CD8-positive, alpha-beta memory T cell (primary cell): ENCODE data around the gene SPATS2. TPM values are rescaled to one million over a fixed set of nuclear protein-coding genes. Genes with fewer than 3 reads are reported as not detected.
A peak's percentile ranks its signal among the peaks of the same experiment; 100 is the strongest.
"Not testable (repeated sequence)": the region's sequence is repeated elsewhere in the genome, so short reads cannot be mapped to it uniquely, and the experiment has no call there.

Experiments
- CTCF ChIA-PET: fragments of 350-600 bp; sonication (Branson Sonifier 250); formaldehyde crosslinking; loops from one replicate; lab custom pipeline; 2021; ENCODE audit warnings: antibody characterized with exemption; lab: Charles Lee
- POLR2A ChIA-PET: fragments of 350-600 bp; sonication (Branson Sonifier 250); formaldehyde crosslinking; loops from one replicate; lab custom pipeline; 2021; ENCODE audit warnings: antibody characterized with exemption; lab: Charles Lee
- DNase-seq, 5 donors: peaks; one replicate each; pipeline versions ENCODE4 v3.0.0 to v3.0.0-alpha.2; 2020 to 2022; ENCODE audit warnings: mixed read lengths in 1 of 5
- H3K27ac ChIP-seq: one replicate; pipeline ENCODE4 v1.7.0; 2013; ENCODE audit warnings: low read depth, mild to moderate bottlenecking, low read length, moderate library complexity
- H3K27me3 ChIP-seq: 2 replicates; pipeline ENCODE4 v1.7.0; 2013; ENCODE audit warnings: low read length, mild to moderate bottlenecking; ENCODE audit not compliant: insufficient read depth, poor library complexity, severe bottlenecking
- H3K36me3 ChIP-seq: 2 replicates; pipeline ENCODE4 v1.7.0; 2013; ENCODE audit warnings: mild to moderate bottlenecking, low read length, moderate library complexity; ENCODE audit not compliant: insufficient read depth
- H3K4me1 ChIP-seq: 2 replicates; pipeline ENCODE4 v1.7.0; 2013; ENCODE audit warnings: mild to moderate bottlenecking, low read length, moderate library complexity; ENCODE audit not compliant: insufficient read depth
- H3K4me3 ChIP-seq: 2 replicates; pipeline ENCODE4 v1.7.0; 2013; ENCODE audit warnings: mild to moderate bottlenecking, low read length
- H3K9me3 ChIP-seq: 2 replicates; pipeline ENCODE4 v1.7.0; 2013; ENCODE audit warnings: mild to moderate bottlenecking, low read length
- H3K27ac Mint-ChIP-seq, 8 donors: one replicate each; pipeline ENCODE4 v1.8.0; 2020 to 2021; ENCODE audit warnings: mixed read lengths in 8 of 8, mild to moderate bottlenecking in 6 of 8, inconsistent platforms in 3 of 8, moderate library complexity in 3 of 8
- H3K27me3 Mint-ChIP-seq, 2 donors: one replicate each; pipeline ENCODE4 v1.8.0; 2020 to 2021; ENCODE audit warnings: mixed read lengths in 2 of 2, mild to moderate bottlenecking in 1 of 2, moderate library complexity in 1 of 2
- H3K36me3 Mint-ChIP-seq, 3 donors: one replicate each; pipeline ENCODE4 v1.8.0; 2020 to 2021; ENCODE audit warnings: mixed read lengths in 3 of 3, inconsistent platforms in 1 of 3, mild to moderate bottlenecking in 1 of 3
- H3K4me1 Mint-ChIP-seq, 3 donors: one replicate each; pipeline ENCODE4 v1.8.0; 2020 to 2021; ENCODE audit warnings: mixed read lengths in 3 of 3, inconsistent platforms in 1 of 3, mild to moderate bottlenecking in 1 of 3
- H3K4me3 Mint-ChIP-seq, 7 donors: one replicate each; pipeline ENCODE4 v1.8.0; 2020 to 2021; ENCODE audit warnings: mixed read lengths in 7 of 7, mild to moderate bottlenecking in 6 of 7, moderate library complexity in 4 of 7, inconsistent platforms in 2 of 7
- H3K9me3 Mint-ChIP-seq, 5 donors: one replicate each; pipeline ENCODE4 v1.8.0; 2020 to 2022; ENCODE audit warnings: mixed read lengths in 5 of 5, mild to moderate bottlenecking in 3 of 5, moderate library complexity in 2 of 5, inconsistent platforms in 1 of 5
- polyA plus RNA-seq: library from polyadenylated mRNA; unstranded; fragments of 300-500 nt; fragmentation: Illumina TruSeq; gene quantifications from one replicate; pipeline ENCODE4 v1.2.3, GENCODE V29; 2021
- total RNA-seq, 2 experiments: library from RNA; stranded (reverse); gene quantifications; one replicate each; pipeline ENCODE4 v1.2.3, GENCODE V29; 2021

Gene SPATS2
- total and polyA plus RNA-seq, 3 experiments from 2014 or later = 7.6 to 9.4 (median 9.1) TPM

GRCh38 chr12:49521389-49521788 lies 154.1 kb downstream of the SPATS2 start:
- no peaks in the 10 kb centered on the region for H3K36me3 ChIP-seq
- H3K4me3 ChIP-seq = no peak overlapping the region
- Mint-ChIP-seq H3K9me3 (no peaks in the 10 kb centered on the region), H3K27ac (peak overlapping the region in 1 of 8 donors; percentile 38), H3K4me3 (no peak overlapping the region), H3K27me3 (no peaks in the 10 kb centered on the region), H3K4me1 (no peaks in the 10 kb centered on the region), H3K36me3 (peaks cover 0 to 22% (median 4%) of the 10 kb centered on the region in 3 donors)
- no peaks in the 10 kb centered on the region for H3K9me3 ChIP-seq
- H3K27ac ChIP-seq = no peak overlapping the region
- no peaks in the 10 kb centered on the region for H3K27me3 ChIP-seq
- DNase-seq = no peak
- H3K4me1 ChIP-seq = no peaks in the 10 kb centered on the region
- ChIA-PET POLR2A (no interaction called here), CTCF (no interaction called here)

DNA sequence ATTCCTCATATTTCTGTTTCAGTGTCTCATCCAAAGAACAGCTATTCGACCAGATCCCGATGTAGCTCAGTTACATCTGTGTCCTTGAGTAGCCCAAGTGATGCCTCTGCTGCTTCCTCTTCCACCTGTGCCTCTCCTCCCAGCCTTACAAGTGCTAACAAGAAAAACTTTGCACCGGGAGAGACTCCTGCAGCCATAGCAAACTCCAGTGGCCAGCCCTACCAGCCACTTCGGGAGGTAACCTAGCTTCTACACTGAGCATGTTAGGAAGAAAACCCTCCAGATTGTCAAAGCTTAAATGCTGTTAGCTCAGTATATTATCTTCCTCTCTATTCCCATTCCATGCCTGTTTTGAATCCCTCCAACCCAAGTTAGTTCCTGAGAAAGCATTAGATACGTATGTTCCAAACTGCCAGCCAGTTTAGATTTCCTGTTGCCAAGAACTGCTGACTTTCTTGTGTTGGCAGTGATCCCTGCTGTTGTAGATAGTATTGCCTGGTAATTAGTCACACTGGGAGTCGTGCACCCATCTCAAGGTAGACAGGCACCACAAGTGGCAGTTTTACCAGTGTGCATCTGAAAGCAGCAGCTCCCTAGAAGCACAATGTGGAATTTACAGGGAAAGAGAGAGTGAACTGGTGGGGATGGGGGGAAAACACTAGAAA lies 157.5 kb downstream of the SPATS2 start:
- Histone ChIP-seq H3K4me1 (no peaks in the 10 kb centered on the region), H3K27ac (no peak overlapping the region), H3K36me3 (no peaks in the 10 kb centered on the region), H3K4me3 (no peak overlapping the region), H3K27me3 (no peaks in the 10 kb centered on the region), H3K9me3 (no peaks in the 10 kb centered on the region)
- no peak overlapping the region for H3K27ac Mint-ChIP-seq
- POLR2A ChIA-PET = no interaction called here
- H3K4me1 Mint-ChIP-seq = no peaks in the 10 kb centered on the region
- H3K9me3 Mint-ChIP-seq = no peaks in the 10 kb centered on the region
- H3K4me3 Mint-ChIP-seq = no peak overlapping the region
- H3K36me3 Mint-ChIP-seq = peaks cover 2 to 23% (median 4%) of the 10 kb centered on the region in 3 donors
- no peaks in the 10 kb centered on the region for H3K27me3 Mint-ChIP-seq
- CTCF ChIA-PET = no interaction called here
- no peak for DNase-seq

- Mint-ChIP-seq H3K27ac (peak overlapping the region in 2 of 8 donors; percentile 17 to 63), H3K9me3 (no peaks in the 10 kb centered on the region), H3K36me3 (peaks cover 2 to 23% (median 4%) of the 10 kb centered on the region in 3 donors), H3K27me3 (no peaks in the 10 kb centered on the region), H3K4me3 (no peak overlapping the region), H3K4me1 (no peaks in the 10 kb centered on the region)
- H3K27me3 ChIP-seq = no peaks in the 10 kb centered on the region
- no peaks in the 10 kb centered on the region for H3K9me3 ChIP-seq
- H3K27ac ChIP-seq = no peak overlapping the region
- DNase-seq = no peak
- H3K4me1 ChIP-seq = no peaks in the 10 kb centered on the region
- ChIA-PET POLR2A (interaction anchor here (0.5 kb wide), 1 partner anchor 674 kb away, joined by 3 read pairs; the partner anchor contains the start of gene DDX23), CTCF (no interaction called here)
- no peaks in the 10 kb centered on the region for H3K36me3 ChIP-seq
- H3K4me3 ChIP-seq = no peak overlapping the region
These were observed 158.7 kb downstream of the SPATS2 start for GRCh38 chr12:49525942-49526341.

DNA sequence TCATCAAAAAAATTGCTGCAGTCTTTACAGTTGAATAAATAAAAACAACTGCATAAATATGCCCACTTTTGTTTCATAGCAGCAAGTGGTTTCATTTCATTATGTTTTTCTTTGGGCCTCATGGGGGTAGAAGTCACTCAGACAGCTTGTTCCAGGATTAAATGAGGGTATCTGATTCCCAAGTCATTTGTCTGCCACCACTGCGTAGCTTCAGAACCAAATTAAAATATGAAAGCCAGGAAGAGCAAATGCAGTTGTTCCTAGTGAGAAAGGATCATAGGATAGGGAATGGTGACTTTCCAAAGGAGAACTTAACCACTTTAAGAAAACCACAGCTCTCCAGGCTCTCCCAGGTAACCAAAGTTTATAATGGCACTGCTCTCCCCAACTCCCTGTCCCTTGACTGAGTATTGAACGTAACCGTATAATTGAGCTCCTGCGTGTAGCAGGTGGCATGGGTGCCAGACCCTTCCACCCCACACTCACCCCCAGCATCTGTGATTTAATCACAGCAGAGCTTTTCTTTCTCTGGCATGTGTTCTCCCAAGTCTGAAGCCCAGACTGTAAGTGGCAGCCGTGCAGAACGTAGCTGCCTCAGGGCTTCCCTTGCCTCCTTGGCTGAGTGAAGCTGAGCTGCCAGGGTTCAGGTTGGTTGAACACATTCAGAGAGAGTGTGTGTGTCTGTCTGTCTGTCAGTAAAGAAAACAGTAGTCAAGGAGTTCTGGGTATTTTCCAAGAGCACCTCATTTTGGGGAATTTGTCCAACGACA lies 160.3 kb downstream of the SPATS2 start:
- Histone ChIP-seq H3K4me3 (no peak overlapping the region), H3K36me3 (no peaks in the 10 kb centered on the region), H3K4me1 (no peaks in the 10 kb centered on the region), H3K27me3 (no peaks in the 10 kb centered on the region), H3K9me3 (no peaks in the 10 kb centered on the region), H3K27ac (no peak overlapping the region)
- ChIA-PET POLR2A (no interaction called here), CTCF (no interaction called here)
- H3K4me1 Mint-ChIP-seq = no peaks in the 10 kb centered on the region
- H3K36me3 Mint-ChIP-seq = peaks cover 2 to 23% (median 4%) of the 10 kb centered on the region in 3 donors
- no peak overlapping the region for H3K4me3 Mint-ChIP-seq
- no peaks in the 10 kb centered on the region for H3K27me3 Mint-ChIP-seq
- H3K9me3 Mint-ChIP-seq = no peaks in the 10 kb centered on the region
- H3K27ac Mint-ChIP-seq = no peak overlapping the region
- DNase-seq = no peak

DNA sequence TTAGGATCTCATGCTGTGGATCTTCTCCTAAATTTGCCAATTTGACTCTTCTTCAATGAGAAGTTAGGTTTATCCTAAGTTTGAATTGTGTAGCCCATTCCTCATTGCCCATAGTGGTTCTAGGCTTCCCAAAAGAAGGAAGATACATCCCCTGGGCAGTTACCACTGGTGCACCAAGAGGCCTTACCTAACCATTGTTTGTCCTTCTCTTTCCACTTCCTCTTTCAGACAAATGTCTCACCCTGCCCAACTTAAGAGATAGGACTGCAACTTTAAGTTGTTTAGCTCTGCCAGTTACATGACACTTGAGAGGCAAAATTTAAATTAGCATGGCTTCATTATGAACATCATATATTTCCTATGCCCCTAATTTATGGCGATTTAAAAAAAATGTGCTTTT lies 162.2 kb downstream of the SPATS2 start:
- H3K4me3 Mint-ChIP-seq = no peak overlapping the region
- no peaks in the 10 kb centered on the region for H3K27me3 ChIP-seq
- no peak for DNase-seq
- POLR2A ChIA-PET = interaction anchor here (0.6 kb wide), 2 partner anchors 95 to 340 kb away, joined by 3 to 6 read pairs; no protein-coding TSS in a partner anchor
- no peaks in the 10 kb centered on the region for H3K9me3 Mint-ChIP-seq
- no peak overlapping the region for H3K27ac Mint-ChIP-seq
- H3K27ac ChIP-seq = no peak overlapping the region
- no peaks in the 10 kb centered on the region for H3K4me1 ChIP-seq
- H3K4me3 ChIP-seq = no peak overlapping the region
- H3K27me3 Mint-ChIP-seq = no peaks in the 10 kb centered on the region
- no peaks in the 10 kb centered on the region for H3K9me3 ChIP-seq
- peaks cover 2 to 19% (median 4%) of the 10 kb centered on the region in 3 donors for H3K36me3 Mint-ChIP-seq
- CTCF ChIA-PET = interaction anchor here (1.0 kb wide), 1 partner anchor 182 kb away, joined by 3 read pairs; no protein-coding TSS in a partner anchor
- H3K4me1 Mint-ChIP-seq = no peaks in the 10 kb centered on the region
- no peaks in the 10 kb centered on the region for H3K36me3 ChIP-seq

DNA sequence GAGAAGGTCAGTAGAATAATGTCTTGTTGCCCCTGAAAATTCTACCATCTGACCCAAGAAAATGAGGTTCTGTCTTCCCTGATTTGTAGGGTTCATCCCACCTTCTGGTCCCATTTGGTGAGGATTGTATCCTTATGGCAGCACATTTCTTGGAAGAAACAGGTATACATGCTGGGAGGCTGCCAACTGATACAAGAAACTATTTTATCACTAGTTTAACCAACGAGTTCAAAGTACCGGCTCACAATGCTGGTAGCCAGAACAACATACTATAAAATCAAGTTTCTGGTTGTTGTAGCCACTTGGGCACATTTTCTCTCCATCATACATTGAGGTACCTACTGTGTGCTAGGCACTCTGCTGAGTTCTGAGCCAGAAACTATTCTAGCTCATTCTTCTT lies 164.5 kb downstream of the SPATS2 start:
- POLR2A ChIA-PET = no interaction called here
- H3K27ac Mint-ChIP-seq = no peak overlapping the region
- H3K36me3 Mint-ChIP-seq = peaks cover 0 to 2% (median 0%) of the 10 kb centered on the region in 3 donors

DNA sequence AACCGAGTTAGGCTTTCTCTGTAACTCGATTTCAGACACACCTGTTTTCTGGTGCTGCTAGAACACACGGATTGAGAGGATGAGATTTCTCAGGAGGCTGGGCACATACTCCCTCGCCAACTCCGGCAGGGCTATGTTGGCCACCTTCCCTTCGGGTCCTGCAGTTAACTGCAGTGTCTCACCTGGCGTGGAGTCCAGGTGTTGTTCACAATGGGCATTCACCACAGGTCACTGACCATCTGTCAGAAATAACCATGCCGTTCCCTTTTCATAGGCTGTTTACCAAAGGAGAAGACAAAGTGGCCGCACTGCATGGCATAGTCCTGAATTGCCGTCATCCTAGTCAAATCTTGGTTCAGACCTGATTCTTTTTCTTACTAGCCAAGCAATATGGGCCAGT lies 166.1 kb downstream of the SPATS2 start:
- H3K27me3 ChIP-seq = no peaks in the 10 kb centered on the region
- H3K27ac Mint-ChIP-seq = no peak overlapping the region
- no peaks in the 10 kb centered on the region for H3K9me3 Mint-ChIP-seq
- no peak overlapping the region for H3K4me3 ChIP-seq
- no peaks in the 10 kb centered on the region for H3K36me3 Mint-ChIP-seq
- POLR2A ChIA-PET = no interaction called here
- no peak for DNase-seq
- H3K9me3 ChIP-seq = no peaks in the 10 kb centered on the region
- CTCF ChIA-PET = no interaction called here
- H3K27ac ChIP-seq = no peak overlapping the region
- no peak overlapping the region for H3K4me3 Mint-ChIP-seq
- H3K4me1 Mint-ChIP-seq = peaks cover 0 to 9% (median 5%) of the 10 kb centered on the region in 3 donors
- no peaks in the 10 kb centered on the region for H3K4me1 ChIP-seq
- peaks cover 0 to 4% of the 10 kb centered on the region in 2 donors for H3K27me3 Mint-ChIP-seq
- H3K36me3 ChIP-seq = no peaks in the 10 kb centered on the region

More for the DNA sequence above, 164.5 kb downstream of the SPATS2 start:
- no peaks in the 10 kb centered on the region for H3K27me3 Mint-ChIP-seq
- H3K27ac ChIP-seq = no peak overlapping the region
- no peak overlapping the region for H3K4me3 ChIP-seq
- H3K9me3 Mint-ChIP-seq = no peaks in the 10 kb centered on the region
- no peak for DNase-seq
- H3K27me3 ChIP-seq = no peaks in the 10 kb centered on the region
- no peak overlapping the region for H3K4me3 Mint-ChIP-seq
- no peaks in the 10 kb centered on the region for H3K36me3 ChIP-seq
- H3K9me3 ChIP-seq = no peaks in the 10 kb centered on the region
- CTCF ChIA-PET = no interaction called here
- H3K4me1 Mint-ChIP-seq = no peaks in the 10 kb centered on the region
- H3K4me1 ChIP-seq = no peaks in the 10 kb centered on the region

DNA sequence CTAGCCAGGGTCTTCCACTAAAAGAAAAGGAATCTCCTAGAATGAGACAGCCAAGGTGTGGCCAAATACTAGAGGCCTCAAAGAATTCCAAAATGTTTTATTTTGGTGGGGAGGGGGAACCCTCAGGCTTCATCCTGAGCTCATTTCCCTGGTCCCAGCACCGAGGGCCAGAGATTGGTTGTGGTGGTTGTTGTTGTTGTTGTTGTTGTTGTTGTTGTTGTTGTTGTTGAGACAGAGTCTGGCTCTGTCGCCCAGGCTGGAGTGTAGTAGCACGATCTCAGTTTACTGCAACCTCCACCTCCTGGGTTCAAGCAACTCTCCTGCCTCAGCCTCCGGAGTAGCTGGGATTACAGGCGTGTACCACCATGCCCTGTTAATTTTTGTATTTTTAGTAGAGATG lies 166.9 kb downstream of the SPATS2 start:
- H3K4me3 ChIP-seq, H3K4me1 ChIP-seq, H3K9me3 Mint-ChIP-seq, H3K36me3 Mint-ChIP-seq, POLR2A ChIA-PET, H3K9me3 ChIP-seq, H3K36me3 ChIP-seq, H3K4me1 Mint-ChIP-seq, H3K27ac ChIP-seq, H3K27ac Mint-ChIP-seq, H3K27me3 Mint-ChIP-seq, H3K27me3 ChIP-seq, DNase-seq, CTCF ChIA-PET: not testable (repeated sequence)
- H3K4me3 Mint-ChIP-seq = peak overlapping the region in 2 of 7 donors; percentile 26 to 45
